NT2/D1 (cell line): ENCODE results near the gene NPSR1.

Experiments used
- SUZ12 ChIP-seq: IDR thresholded peaks from 2 replicates; pipeline ENCODE4 v1.6.1; 2011; ENCODE audit not compliant: insufficient read length, insufficient read depth; ENCODE audit errors: extremely low read depth
- YY1 ChIP-seq: IDR thresholded peaks from 2 replicates; pipeline ENCODE4 v1.6.1; 2011; ENCODE audit not compliant: insufficient read length, insufficient read depth

DNA sequence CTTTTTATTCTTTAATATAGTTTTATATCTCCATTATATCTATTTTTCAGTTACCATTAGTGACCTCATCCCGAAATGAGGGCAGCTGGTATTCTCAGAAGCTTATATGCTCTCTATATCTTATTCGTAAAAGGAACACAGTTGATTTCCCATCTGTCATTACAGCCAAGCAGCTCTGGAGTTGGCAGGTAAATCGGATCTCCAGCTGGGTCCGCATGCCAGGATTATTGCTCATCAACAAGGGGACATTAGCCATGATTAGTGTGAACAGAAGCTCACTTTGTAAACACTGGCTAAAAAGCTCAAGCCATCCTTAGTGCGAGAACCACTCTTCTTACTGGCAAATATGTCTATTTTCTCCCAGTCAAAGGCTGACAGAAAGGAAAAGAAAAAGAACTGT, 180.3 kb downstream of the NPSR1 start:
- no peak for TF ChIP-seq YY1
- TF ChIP-seq SUZ12: no peak
